ENCODE measurements around the gene MIEF1.

MIEF1 gene

DNA sequence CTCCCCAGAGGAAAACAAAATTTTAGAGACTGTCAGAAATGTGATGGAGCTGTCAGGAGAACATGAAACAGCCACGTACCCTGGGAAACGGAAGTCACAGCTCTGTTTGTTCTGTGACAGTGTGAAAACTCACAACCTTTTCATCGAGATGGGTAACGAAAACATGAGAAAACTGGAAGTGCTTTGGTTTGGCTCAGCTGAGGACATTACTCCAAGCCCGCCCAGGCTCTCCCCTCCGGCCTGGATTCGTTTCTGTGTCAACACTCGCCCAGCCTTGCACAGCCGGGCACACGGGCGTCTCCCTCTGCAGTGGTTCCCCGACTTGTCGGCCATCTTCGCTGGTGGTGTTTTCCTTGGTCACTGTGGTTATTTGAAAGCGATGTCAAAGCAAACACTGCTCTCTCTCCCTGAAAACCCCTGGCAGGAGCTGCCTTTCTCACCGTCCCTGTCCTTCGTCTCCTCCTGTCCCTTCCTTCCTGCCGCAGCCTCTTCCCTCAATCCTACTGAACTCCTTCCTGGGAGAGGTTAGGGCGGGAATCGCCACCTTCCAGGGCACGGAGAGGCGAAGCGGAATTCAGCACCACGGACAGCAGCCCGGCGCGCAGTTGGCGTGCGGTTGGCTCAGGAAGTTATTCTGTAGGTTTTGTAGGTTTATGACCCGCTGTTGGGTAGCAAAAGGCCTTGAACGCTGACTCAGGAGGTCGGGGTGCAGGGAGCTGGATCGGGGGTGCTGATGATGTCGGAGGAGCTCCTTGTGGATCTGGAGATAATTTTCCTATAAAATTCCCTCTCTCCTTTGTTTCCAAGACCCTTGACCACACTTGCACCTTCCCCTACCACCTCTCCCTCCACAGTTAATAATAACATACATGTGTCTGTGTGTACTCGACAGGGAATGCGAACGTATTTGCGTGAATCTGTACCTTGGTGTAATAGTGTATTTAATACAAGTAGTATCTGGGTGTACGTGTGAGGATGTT lies 43.6 kb downstream of the MIEF1 start (continued):
- TF ChIP-seq, protein P1, sequence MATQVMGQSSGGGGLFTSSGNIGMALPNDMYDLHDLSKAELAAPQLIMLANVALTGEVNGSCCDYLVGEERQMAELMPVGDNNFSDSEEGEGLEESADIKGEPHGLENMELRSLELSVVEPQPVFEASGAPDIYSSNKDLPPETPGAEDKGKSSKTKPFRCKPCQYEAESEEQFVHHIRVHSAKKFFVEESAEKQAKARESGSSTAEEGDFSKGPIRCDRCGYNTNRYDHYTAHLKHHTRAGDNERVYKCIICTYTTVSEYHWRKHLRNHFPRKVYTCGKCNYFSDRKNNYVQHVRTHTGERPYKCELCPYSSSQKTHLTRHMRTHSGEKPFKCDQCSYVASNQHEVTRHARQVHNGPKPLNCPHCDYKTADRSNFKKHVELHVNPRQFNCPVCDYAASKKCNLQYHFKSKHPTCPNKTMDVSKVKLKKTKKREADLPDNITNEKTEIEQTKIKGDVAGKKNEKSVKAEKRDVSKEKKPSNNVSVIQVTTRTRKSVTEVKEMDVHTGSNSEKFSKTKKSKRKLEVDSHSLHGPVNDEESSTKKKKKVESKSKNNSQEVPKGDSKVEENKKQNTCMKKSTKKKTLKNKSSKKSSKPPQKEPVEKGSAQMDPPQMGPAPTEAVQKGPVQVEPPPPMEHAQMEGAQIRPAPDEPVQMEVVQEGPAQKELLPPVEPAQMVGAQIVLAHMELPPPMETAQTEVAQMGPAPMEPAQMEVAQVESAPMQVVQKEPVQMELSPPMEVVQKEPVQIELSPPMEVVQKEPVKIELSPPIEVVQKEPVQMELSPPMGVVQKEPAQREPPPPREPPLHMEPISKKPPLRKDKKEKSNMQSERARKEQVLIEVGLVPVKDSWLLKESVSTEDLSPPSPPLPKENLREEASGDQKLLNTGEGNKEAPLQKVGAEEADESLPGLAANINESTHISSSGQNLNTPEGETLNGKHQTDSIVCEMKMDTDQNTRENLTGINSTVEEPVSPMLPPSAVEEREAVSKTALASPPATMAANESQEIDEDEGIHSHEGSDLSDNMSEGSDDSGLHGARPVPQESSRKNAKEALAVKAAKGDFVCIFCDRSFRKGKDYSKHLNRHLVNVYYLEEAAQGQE (tag by site-specific recombination; IDR thresholded peaks at IDR 0.05) = peak; percentile 99
- TF ChIP-seq OSR2 (tag by site-specific recombination; IDR thresholded peaks at IDR 0.05) (no peak), RBAK (tag by site-specific recombination; IDR thresholded peaks at IDR 0.05) (no peak), ZNF24 (tag by site-specific recombination; IDR thresholded peaks at IDR 0.05) (no peak), ZNF561 (tag by site-specific recombination; IDR thresholded peaks at IDR 0.05; ENCODE audit: borderline replicate concordance) (no peak), ZNF202 (tag by site-specific recombination; IDR thresholded peaks at IDR 0.05; ENCODE audit: borderline replicate concordance) (no peak), ZNF548 (tag by site-specific recombination; IDR thresholded peaks at IDR 0.05) (no peak), SALL2 (tag by site-specific recombination; IDR thresholded peaks at IDR 0.05; ENCODE audit: borderline replicate concordance) (no peak), ZNF121 (tag by site-specific recombination; IDR thresholded peaks at IDR 0.05) (no peak), ZNF2 (tag by site-specific recombination; IDR thresholded peaks at IDR 0.05) (no peak), PRDM1 (tag by site-specific recombination; IDR thresholded peaks at IDR 0.05) (no peak), ZNF274 (IDR thresholded peaks at IDR 0.05; ENCODE audit: low read length) (no peak), ZNF274 (tag by site-specific recombination; IDR thresholded peaks at IDR 0.05; ENCODE audit: borderline replicate concordance) (no peak), ZNF501 (tag by site-specific recombination; IDR thresholded peaks at IDR 0.05) (no peak), ZFP37 (tag by site-specific recombination; IDR thresholded peaks at IDR 0.05) (no peak), SP2 (tag by site-specific recombination; IDR thresholded peaks at IDR 0.05) (no peak), ZBTB1 (tag by site-specific recombination; IDR thresholded peaks at IDR 0.05) (no peak), ZNF48 (tag by site-specific recombination; IDR thresholded peaks at IDR 0.05) (no peak), ZNF174 (tag by site-specific recombination; IDR thresholded peaks at IDR 0.05) (no peak), IKZF3 (tag by site-specific recombination; IDR thresholded peaks at IDR 0.05) (peak; percentile 71), ZNF785 (tag by site-specific recombination; IDR thresholded peaks at IDR 0.05) (no peak), ZNF221 (tag by site-specific recombination; IDR thresholded peaks at IDR 0.05; ENCODE audit: borderline replicate concordance) (no peak), ZNF184 (tag by site-specific recombination; IDR thresholded peaks at IDR 0.05) (no peak), ZNF114 (tag by site-specific recombination; IDR thresholded peaks at IDR 0.05) (no peak), ZNF112 (tag by site-specific recombination; IDR thresholded peaks at IDR 0.05) (no peak)
- TF ChIP-seq, protein P2, sequence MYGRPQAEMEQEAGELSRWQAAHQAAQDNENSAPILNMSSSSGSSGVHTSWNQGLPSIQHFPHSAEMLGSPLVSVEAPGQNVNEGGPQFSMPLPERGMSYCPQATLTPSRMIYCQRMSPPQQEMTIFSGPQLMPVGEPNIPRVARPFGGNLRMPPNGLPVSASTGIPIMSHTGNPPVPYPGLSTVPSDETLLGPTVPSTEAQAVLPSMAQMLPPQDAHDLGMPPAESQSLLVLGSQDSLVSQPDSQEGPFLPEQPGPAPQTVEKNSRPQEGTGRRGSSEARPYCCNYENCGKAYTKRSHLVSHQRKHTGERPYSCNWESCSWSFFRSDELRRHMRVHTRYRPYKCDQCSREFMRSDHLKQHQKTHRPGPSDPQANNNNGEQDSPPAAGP (tag by site-specific recombination; IDR thresholded peaks at IDR 0.05) = peak; percentile 16; the same call in 1 of the 2 replicates
- TF ChIP-seq, protein P3, sequence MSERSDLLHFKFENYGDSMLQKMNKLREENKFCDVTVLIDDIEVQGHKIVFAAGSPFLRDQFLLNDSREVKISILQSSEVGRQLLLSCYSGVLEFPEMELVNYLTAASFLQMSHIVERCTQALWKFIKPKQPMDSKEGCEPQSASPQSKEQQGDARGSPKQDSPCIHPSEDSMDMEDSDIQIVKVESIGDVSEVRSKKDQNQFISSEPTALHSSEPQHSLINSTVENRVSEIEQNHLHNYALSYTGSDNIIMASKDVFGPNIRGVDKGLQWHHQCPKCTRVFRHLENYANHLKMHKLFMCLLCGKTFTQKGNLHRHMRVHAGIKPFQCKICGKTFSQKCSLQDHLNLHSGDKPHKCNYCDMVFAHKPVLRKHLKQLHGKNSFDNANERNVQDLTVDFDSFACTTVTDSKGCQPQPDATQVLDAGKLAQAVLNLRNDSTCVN (tag by site-specific recombination; optimal IDR thresholded peaks at IDR 0.05) = peak; percentile 18
- TF ChIP-seq, protein P4, sequence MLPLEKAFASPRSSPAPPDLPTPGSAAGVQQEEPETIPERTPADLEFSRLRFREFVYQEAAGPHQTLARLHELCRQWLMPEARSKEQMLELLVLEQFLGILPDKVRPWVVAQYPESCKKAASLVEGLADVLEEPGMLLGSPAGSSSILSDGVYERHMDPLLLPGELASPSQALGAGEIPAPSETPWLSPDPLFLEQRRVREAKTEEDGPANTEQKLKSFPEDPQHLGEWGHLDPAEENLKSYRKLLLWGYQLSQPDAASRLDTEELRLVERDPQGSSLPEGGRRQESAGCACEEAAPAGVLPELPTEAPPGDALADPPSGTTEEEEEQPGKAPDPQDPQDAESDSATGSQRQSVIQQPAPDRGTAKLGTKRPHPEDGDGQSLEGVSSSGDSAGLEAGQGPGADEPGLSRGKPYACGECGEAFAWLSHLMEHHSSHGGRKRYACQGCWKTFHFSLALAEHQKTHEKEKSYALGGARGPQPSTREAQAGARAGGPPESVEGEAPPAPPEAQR (tag by site-specific recombination; IDR thresholded peaks at IDR 0.05) = no peak
- TF ChIP-seq, protein P5, sequence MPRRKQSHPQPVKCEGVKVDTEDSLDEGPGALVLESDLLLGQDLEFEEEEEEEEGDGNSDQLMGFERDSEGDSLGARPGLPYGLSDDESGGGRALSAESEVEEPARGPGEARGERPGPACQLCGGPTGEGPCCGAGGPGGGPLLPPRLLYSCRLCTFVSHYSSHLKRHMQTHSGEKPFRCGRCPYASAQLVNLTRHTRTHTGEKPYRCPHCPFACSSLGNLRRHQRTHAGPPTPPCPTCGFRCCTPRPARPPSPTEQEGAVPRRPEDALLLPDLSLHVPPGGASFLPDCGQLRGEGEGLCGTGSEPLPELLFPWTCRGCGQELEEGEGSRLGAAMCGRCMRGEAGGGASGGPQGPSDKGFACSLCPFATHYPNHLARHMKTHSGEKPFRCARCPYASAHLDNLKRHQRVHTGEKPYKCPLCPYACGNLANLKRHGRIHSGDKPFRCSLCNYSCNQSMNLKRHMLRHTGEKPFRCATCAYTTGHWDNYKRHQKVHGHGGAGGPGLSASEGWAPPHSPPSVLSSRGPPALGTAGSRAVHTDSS (tag by site-specific recombination; IDR thresholded peaks at IDR 0.05) = no peak
- TF ChIP-seq, protein P6, sequence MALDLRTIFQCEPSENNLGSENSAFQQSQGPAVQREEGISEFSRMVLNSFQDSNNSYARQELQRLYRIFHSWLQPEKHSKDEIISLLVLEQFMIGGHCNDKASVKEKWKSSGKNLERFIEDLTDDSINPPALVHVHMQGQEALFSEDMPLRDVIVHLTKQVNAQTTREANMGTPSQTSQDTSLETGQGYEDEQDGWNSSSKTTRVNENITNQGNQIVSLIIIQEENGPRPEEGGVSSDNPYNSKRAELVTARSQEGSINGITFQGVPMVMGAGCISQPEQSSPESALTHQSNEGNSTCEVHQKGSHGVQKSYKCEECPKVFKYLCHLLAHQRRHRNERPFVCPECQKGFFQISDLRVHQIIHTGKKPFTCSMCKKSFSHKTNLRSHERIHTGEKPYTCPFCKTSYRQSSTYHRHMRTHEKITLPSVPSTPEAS (tag by site-specific recombination; IDR thresholded peaks at IDR 0.05) = 0 out of 2 replicates have a peak, but pooled peaks have one; percentile 14

Measured in HEK293 (cell line).